ENCODE measurements around the gene TWIST2.
A peak's percentile ranks its signal among the peaks of the same experiment; 100 is the strongest.

The TWIST2 gene

DNA sequence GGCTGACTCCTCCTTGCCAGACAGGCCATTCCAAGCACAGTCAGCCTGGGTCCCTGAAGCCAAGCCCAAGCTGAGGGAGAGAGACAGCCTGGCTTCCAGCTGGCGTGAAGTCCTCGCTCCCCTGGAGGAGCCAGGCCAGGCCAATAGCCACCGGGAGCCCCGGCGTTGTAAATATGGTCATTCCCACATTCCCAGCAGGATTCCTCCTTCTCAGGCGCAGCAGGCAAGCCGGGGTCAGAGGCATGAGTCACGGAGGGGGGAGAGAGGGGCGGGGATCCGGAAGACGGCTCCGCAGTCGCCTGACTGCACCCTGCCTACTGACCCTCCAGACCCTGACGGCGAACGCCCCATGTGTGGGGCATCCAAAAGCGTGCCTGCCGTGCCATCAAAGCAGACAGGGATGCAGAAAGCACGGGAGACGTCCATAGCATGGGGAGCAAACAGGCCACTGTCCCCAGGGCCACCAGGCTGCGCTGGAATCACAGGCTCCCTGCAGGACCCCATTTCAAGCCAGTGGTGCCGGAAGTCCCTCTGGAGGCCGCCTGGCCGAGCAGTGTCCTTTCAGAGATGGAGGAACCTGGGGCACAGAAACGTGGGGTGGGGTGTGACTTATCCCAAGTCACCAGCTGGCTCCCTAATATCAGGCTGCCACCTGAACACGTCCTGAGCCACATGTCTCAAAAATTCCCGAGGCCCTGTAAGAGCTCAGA lies 48.2 kb downstream of the TWIST2 start:
- no peak overlapping the region for H4K8ac ChIP-seq (ENCODE audit: low read depth, low read length)
- H2AK5ac ChIP-seq (ENCODE audit: low read depth, low read length) = peak overlapping the region; percentile 85
- no CpG with 5 or more reads among the region's 27 CpGs for WGBS, 2 donors (ENCODE audit: extremely low coverage in 2 of 2, insufficient read length in 2 of 2, insufficient replicate concordance in 1 of 2)
- H3K18ac ChIP-seq (ENCODE audit: low read length) = peak overlapping the region; percentile 96
- peak overlapping the region; percentile 87 for H2BK15ac ChIP-seq (ENCODE audit: low read length)
- H3K9me3 ChIP-seq (replicated peaks in 1 of 2; ENCODE audit: control insufficient read depth in 2 of 2, insufficient read depth in 1 of 2, low read depth in 1 of 2, low read length in 2 of 2) = no peaks in the 10 kb centered on the region
- H3K27ac ChIP-seq (replicated peaks; ENCODE audit: low read length) = no peak overlapping the region
- peak overlapping the region; percentile 83 for H3K14ac ChIP-seq (ENCODE audit: low read length)
- no peak overlapping the region for H3K23ac ChIP-seq (ENCODE audit: low read depth, low read length, poor library complexity)
- H3K27me3 ChIP-seq (ENCODE audit: control insufficient read depth in 3 of 3, insufficient read depth in 3 of 3, low read depth in 1 of 3, low read length in 3 of 3) = peaks cover 0 to 19% (median 0%) of the 10 kb centered on the region in 3 experiments
- no peaks in the 10 kb centered on the region for H3K79me1 ChIP-seq (ENCODE audit: low read depth, low read length)
- peak overlapping the region; percentile 83 for H2BK5ac ChIP-seq (ENCODE audit: low read length)
- no peak overlapping the region for H3K4ac ChIP-seq (ENCODE audit: low read length)
- peak overlapping the region; percentile 72 for H3K9ac ChIP-seq (ENCODE audit: low read depth, low read length, poor library complexity)
- peaks cover 10 to 28% of the 10 kb centered on the region in 2 donors for H3K4me1 ChIP-seq (ENCODE audit: control insufficient read depth in 2 of 2, insufficient read depth in 1 of 2, low read depth in 1 of 2, low read length in 2 of 2)
- no peak overlapping the region for H3K4me2 ChIP-seq (ENCODE audit: insufficient read depth, low read length, poor library complexity, severe bottlenecking)
- no peak overlapping the region for H2BK120ac ChIP-seq (ENCODE audit: low read depth, low read length)
- H3K36me3 ChIP-seq (replicated peaks in 1 of 2; ENCODE audit: control insufficient read depth in 2 of 2, insufficient read depth in 2 of 2, low read length in 2 of 2) = no peaks in the 10 kb centered on the region
- H4K91ac ChIP-seq (ENCODE audit: low read depth, low read length, poor library complexity) = peak overlapping the region; percentile 56
- H3K4me3 ChIP-seq (ENCODE audit: low read length in 2 of 2) = no peak overlapping the region
- DNase-seq (ENCODE audit: low spot score) = no peak
- H2BK12ac ChIP-seq (ENCODE audit: low read length) = peak overlapping the region; percentile 64
- peak overlapping the region; percentile 83 for H2AFZ ChIP-seq (ENCODE audit: low read length)

GRCh38 chr2:238896641-238897040 lies 48.8 kb downstream of the TWIST2 start:
- Histone ChIP-seq H2BK5ac (ENCODE audit: low read length) (peak overlapping the region; percentile 83), H3K14ac (ENCODE audit: low read length) (no peak overlapping the region), H2BK12ac (ENCODE audit: low read length) (no peak overlapping the region), H4K91ac (ENCODE audit: low read depth, low read length, poor library complexity) (peak overlapping the region; percentile 56), H3K4me3 (ENCODE audit: low read length in 2 of 2) (no peak overlapping the region), H2BK15ac (ENCODE audit: low read length) (peak overlapping the region; percentile 84), H3K36me3 (replicated peaks in 1 of 2; ENCODE audit: control insufficient read depth in 2 of 2, insufficient read depth in 2 of 2, low read length in 2 of 2) (no peaks in the 10 kb centered on the region), H3K9me3 (replicated peaks in 1 of 2; ENCODE audit: control insufficient read depth in 2 of 2, insufficient read depth in 1 of 2, low read depth in 1 of 2, low read length in 2 of 2) (no peaks in the 10 kb centered on the region), H2AFZ (ENCODE audit: low read length) (no peak overlapping the region), H2AK5ac (ENCODE audit: low read depth, low read length) (peak overlapping the region; percentile 44), H3K27ac (replicated peaks; ENCODE audit: low read length) (no peak overlapping the region), H3K27me3 (ENCODE audit: control insufficient read depth in 3 of 3, insufficient read depth in 3 of 3, low read depth in 1 of 3, low read length in 3 of 3) (peaks cover 0 to 21% (median 0%) of the 10 kb centered on the region in 3 experiments), H2BK120ac (ENCODE audit: low read depth, low read length) (no peak overlapping the region), H3K23ac (ENCODE audit: low read depth, low read length, poor library complexity) (no peak overlapping the region), H3K4ac (ENCODE audit: low read length) (no peak overlapping the region), H3K9ac (ENCODE audit: low read depth, low read length, poor library complexity) (no peak overlapping the region), H3K4me2 (ENCODE audit: insufficient read depth, low read length, poor library complexity, severe bottlenecking) (no peak overlapping the region), H4K8ac (ENCODE audit: low read depth, low read length) (no peak overlapping the region), H3K18ac (ENCODE audit: low read length) (peak overlapping the region; percentile 96), H3K4me1 (ENCODE audit: control insufficient read depth in 2 of 2, insufficient read depth in 1 of 2, low read depth in 1 of 2, low read length in 2 of 2) (peaks cover 10 to 28% of the 10 kb centered on the region in 2 donors), H3K79me1 (ENCODE audit: low read depth, low read length) (no peaks in the 10 kb centered on the region)
- no CpG with 5 or more reads among the region's 5 CpGs for WGBS, 2 donors (ENCODE audit: extremely low coverage in 2 of 2, insufficient read length in 2 of 2, insufficient replicate concordance in 1 of 2)
- no peak for DNase-seq (ENCODE audit: low spot score)

GRCh38 chr2:238897122-238897880 lies 49.4 kb downstream of the TWIST2 start:
- H3K23ac ChIP-seq (ENCODE audit: low read depth, low read length, poor library complexity) = peak overlapping the region; percentile 59
- peaks cover 0 to 21% (median 0%) of the 10 kb centered on the region in 3 experiments for H3K27me3 ChIP-seq (ENCODE audit: control insufficient read depth in 3 of 3, insufficient read depth in 3 of 3, low read depth in 1 of 3, low read length in 3 of 3)
- H3K9me3 ChIP-seq (replicated peaks in 1 of 2; ENCODE audit: control insufficient read depth in 2 of 2, insufficient read depth in 1 of 2, low read depth in 1 of 2, low read length in 2 of 2) = no peaks in the 10 kb centered on the region
- H3K4me3 ChIP-seq (ENCODE audit: low read length in 2 of 2) = no peak overlapping the region
- no peak overlapping the region for H3K4me2 ChIP-seq (ENCODE audit: insufficient read depth, low read length, poor library complexity, severe bottlenecking)
- H3K36me3 ChIP-seq (replicated peaks in 1 of 2; ENCODE audit: control insufficient read depth in 2 of 2, insufficient read depth in 2 of 2, low read length in 2 of 2) = no peaks in the 10 kb centered on the region
- peak overlapping the region; percentile 42 for H2BK120ac ChIP-seq (ENCODE audit: low read depth, low read length)
- no peak overlapping the region for H3K14ac ChIP-seq (ENCODE audit: low read length)
- H2BK15ac ChIP-seq (ENCODE audit: low read length) = peak overlapping the region; percentile 75
- H4K8ac ChIP-seq (ENCODE audit: low read depth, low read length) = no peak overlapping the region
- WGBS, 2 donors (ENCODE audit: extremely low coverage in 2 of 2, insufficient read length in 2 of 2, insufficient replicate concordance in 1 of 2) = no CpG with 5 or more reads among the region's 19 CpGs
- no peak overlapping the region for H2AFZ ChIP-seq (ENCODE audit: low read length)
- peak overlapping the region; percentile 85 for H3K4ac ChIP-seq (ENCODE audit: low read length)
- peak overlapping the region; percentile 32 for H3K9ac ChIP-seq (ENCODE audit: low read depth, low read length, poor library complexity)
- no peak overlapping the region for H4K91ac ChIP-seq (ENCODE audit: low read depth, low read length, poor library complexity)
- DNase-seq (ENCODE audit: low spot score) = no peak
- peak overlapping the region; percentile 32 for H2BK5ac ChIP-seq (ENCODE audit: low read length)
- H2AK5ac ChIP-seq (ENCODE audit: low read depth, low read length) = peak overlapping the region; percentile 83
- no peaks in the 10 kb centered on the region for H3K79me1 ChIP-seq (ENCODE audit: low read depth, low read length)
- no peak overlapping the region for H3K27ac ChIP-seq (replicated peaks; ENCODE audit: low read length)
- peaks cover 10 to 28% of the 10 kb centered on the region in 2 donors for H3K4me1 ChIP-seq (ENCODE audit: control insufficient read depth in 2 of 2, insufficient read depth in 1 of 2, low read depth in 1 of 2, low read length in 2 of 2)
- H3K18ac ChIP-seq (ENCODE audit: low read length) = peak overlapping the region; percentile 93
- H2BK12ac ChIP-seq (ENCODE audit: low read length) = peak overlapping the region; percentile 65

GRCh38 chr2:238897911-238898311 lies 50.0 kb downstream of the TWIST2 start:
- no peak overlapping the region for H2BK120ac ChIP-seq (ENCODE audit: low read depth, low read length)
- H3K4ac ChIP-seq (ENCODE audit: low read length) = peak overlapping the region; percentile 85
- H4K8ac ChIP-seq (ENCODE audit: low read depth, low read length) = no peak overlapping the region
- H3K9me3 ChIP-seq (replicated peaks in 1 of 2; ENCODE audit: control insufficient read depth in 2 of 2, insufficient read depth in 1 of 2, low read depth in 1 of 2, low read length in 2 of 2) = no peaks in the 10 kb centered on the region
- no peaks in the 10 kb centered on the region for H3K36me3 ChIP-seq (replicated peaks in 1 of 2; ENCODE audit: control insufficient read depth in 2 of 2, insufficient read depth in 2 of 2, low read length in 2 of 2)
- H3K4me3 ChIP-seq (ENCODE audit: low read length in 2 of 2) = no peak overlapping the region
- H3K79me1 ChIP-seq (ENCODE audit: low read depth, low read length) = no peaks in the 10 kb centered on the region
- no peak overlapping the region for H2AFZ ChIP-seq (ENCODE audit: low read length)
- no peak overlapping the region for H3K4me2 ChIP-seq (ENCODE audit: insufficient read depth, low read length, poor library complexity, severe bottlenecking)
- peaks cover 0 to 21% (median 0%) of the 10 kb centered on the region in 3 experiments for H3K27me3 ChIP-seq (ENCODE audit: control insufficient read depth in 3 of 3, insufficient read depth in 3 of 3, low read depth in 1 of 3, low read length in 3 of 3)
- no CpG with 5 or more reads among the region's 7 CpGs for WGBS, 2 donors (ENCODE audit: extremely low coverage in 2 of 2, insufficient read length in 2 of 2, insufficient replicate concordance in 1 of 2)
- H3K23ac ChIP-seq (ENCODE audit: low read depth, low read length, poor library complexity) = no peak overlapping the region
- peak overlapping the region; percentile 93 for H3K18ac ChIP-seq (ENCODE audit: low read length)
- H2BK15ac ChIP-seq (ENCODE audit: low read length) = peak overlapping the region; percentile 75
- H2BK5ac ChIP-seq (ENCODE audit: low read length) = no peak overlapping the region
- no peak overlapping the region for H4K91ac ChIP-seq (ENCODE audit: low read depth, low read length, poor library complexity)
- H2BK12ac ChIP-seq (ENCODE audit: low read length) = no peak overlapping the region
- no peak overlapping the region for H3K14ac ChIP-seq (ENCODE audit: low read length)
- DNase-seq (ENCODE audit: low spot score) = no peak
- H2AK5ac ChIP-seq (ENCODE audit: low read depth, low read length) = peak overlapping the region; percentile 83
- H3K27ac ChIP-seq (replicated peaks; ENCODE audit: low read length) = no peak overlapping the region
- H3K9ac ChIP-seq (ENCODE audit: low read depth, low read length, poor library complexity) = no peak overlapping the region
- peaks cover 10 to 28% of the 10 kb centered on the region in 2 donors for H3K4me1 ChIP-seq (ENCODE audit: control insufficient read depth in 2 of 2, insufficient read depth in 1 of 2, low read depth in 1 of 2, low read length in 2 of 2)

All from neuronal stem cell (in vitro differentiated cells).